Esophagus squamous epithelium (tissue), 4 donors: ENCODE data around the gene ADA.

Experiments used
- POLR2A ChIP-seq, 4 donors: fragments of 450-650 bp; IDR thresholded peaks; one replicate each; pipeline ENCODE4 v1.6.1; 2017; ENCODE audit warnings: antibody characterized with exemption in 4 of 4, mild to moderate bottlenecking in 4 of 4, moderate library complexity in 3 of 4
- TF ChIP-seq, protein P1 (sequence below), 6 experiments: fragments of 450-650 bp in 4 of 6; fragments of 200-600 bp in 2 of 6; sonication (generic) in 2 of 6; IDR thresholded peaks; one replicate each; pipeline ENCODE4 v1.5.1; 2016 to 2019; ENCODE audit warnings: antibody characterized with exemption in 6 of 6, mild to moderate bottlenecking in 4 of 6, moderate library complexity in 4 of 6

DNA sequence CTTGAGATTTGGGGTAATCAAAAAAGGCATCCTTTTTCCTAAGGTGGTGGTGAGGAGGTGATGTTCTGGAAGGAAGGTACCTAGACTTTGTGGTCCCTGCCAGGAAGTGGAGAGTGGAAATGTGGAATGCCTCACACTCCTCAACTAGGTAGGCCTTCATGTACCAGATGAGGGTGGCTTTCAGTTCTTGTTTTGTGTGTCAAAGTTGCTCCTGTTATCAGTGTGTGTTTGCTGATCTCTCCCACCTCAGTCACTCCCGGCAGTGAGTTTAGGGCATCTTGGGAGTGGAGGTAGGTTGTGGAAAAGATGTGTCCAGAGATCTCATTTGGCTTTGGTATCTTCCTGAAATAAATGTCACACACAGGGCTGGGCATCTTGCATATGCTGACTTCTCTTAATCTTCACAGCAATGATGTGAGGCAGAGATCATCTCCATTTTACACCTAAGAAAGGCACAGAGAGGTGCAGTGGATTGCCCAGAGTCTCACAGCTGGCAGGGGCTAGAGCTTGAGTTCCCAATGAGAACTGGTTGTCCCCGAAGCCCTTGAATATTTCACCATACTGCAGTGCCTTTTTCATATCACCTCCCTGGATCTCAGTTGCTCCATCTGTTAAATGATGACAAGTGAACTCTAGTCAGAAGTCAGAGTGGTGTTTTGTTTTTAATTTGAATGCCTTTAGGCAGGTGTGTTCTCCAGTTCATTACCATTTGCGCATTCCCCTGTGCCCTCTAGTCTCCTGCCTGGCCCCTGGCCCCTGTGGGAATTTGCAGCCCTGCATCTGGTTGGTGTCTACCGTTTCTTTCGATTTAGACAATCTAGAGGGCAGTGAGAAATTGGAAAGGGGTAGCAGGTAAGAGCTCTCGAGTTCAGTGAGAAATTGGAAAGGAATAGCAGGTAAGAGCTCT is 66.2 kb downstream of the ADA start:
- TF ChIP-seq, protein P1, sequence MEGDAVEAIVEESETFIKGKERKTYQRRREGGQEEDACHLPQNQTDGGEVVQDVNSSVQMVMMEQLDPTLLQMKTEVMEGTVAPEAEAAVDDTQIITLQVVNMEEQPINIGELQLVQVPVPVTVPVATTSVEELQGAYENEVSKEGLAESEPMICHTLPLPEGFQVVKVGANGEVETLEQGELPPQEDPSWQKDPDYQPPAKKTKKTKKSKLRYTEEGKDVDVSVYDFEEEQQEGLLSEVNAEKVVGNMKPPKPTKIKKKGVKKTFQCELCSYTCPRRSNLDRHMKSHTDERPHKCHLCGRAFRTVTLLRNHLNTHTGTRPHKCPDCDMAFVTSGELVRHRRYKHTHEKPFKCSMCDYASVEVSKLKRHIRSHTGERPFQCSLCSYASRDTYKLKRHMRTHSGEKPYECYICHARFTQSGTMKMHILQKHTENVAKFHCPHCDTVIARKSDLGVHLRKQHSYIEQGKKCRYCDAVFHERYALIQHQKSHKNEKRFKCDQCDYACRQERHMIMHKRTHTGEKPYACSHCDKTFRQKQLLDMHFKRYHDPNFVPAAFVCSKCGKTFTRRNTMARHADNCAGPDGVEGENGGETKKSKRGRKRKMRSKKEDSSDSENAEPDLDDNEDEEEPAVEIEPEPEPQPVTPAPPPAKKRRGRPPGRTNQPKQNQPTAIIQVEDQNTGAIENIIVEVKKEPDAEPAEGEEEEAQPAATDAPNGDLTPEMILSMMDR (IDR thresholded peaks at IDR 0.05): no peak
- no peak for TF ChIP-seq POLR2A (IDR thresholded peaks at IDR 0.05)
